HG03095 (cell line): ENCODE data around the gene ANO8.

ENCODE experiments used
- ATAC-seq: cut with Tn5 transposase; IDR thresholded peaks from one replicate; pipeline ENCODE4 v1.9.1; 2021; ENCODE audit warnings: moderate library complexity; ENCODE audit not compliant: unreplicated experiment

The ANO8 gene

GRCh38 chr19:17346109-17346671, 11.5 kb upstream of the ANO8 start:
- no peak for ATAC-seq

GRCh38 chr19:17341845-17342244, 7.2 kb upstream of the ANO8 start:
- no peak for ATAC-seq

- ATAC-seq: no peak
These were observed 6.7 kb upstream of the ANO8 start for GRCh38 chr19:17341386-17341785.

- no peak for ATAC-seq
These were observed 6.3 kb upstream of the ANO8 start for GRCh38 chr19:17340871-17341357.

- no peak for ATAC-seq
These were observed 5.7 kb upstream of the ANO8 start for GRCh38 chr19:17340302-17340870.

GRCh38 chr19:17339088-17339741, 4.6 kb upstream of the ANO8 start:
- ATAC-seq: no peak

GRCh38 chr19:17338433-17339078, 3.9 kb upstream of the ANO8 start:
- ATAC-seq: no peak

GRCh38 chr19:17337675-17338432, 3.2 kb upstream of the ANO8 start:
- no peak for ATAC-seq

- ATAC-seq: peak; percentile 53
These were observed 2.4 kb upstream of the ANO8 start, which contains the start of gene GTPBP3 for GRCh38 chr19:17336872-17337674. Gene GTPBP3 (plus strand): TSS chr19:17337553. CDS start chr19:17337612, 59 bp downstream.

GRCh38 chr19:17335575-17335974, 920 bp upstream of the ANO8 start:
- ATAC-seq: no peak

GRCh38 chr19:17333611-17334413, 843 bp downstream of the ANO8 start:
- no peak for ATAC-seq

- no peak for ATAC-seq
These were observed 1.7 kb downstream of the ANO8 start for GRCh38 chr19:17332677-17333581.

- ATAC-seq: no peak
These were observed 2.3 kb downstream of the ANO8 start for GRCh38 chr19:17332360-17332676.

GRCh38 chr19:17331045-17331558, 3.6 kb downstream of the ANO8 start:
- ATAC-seq: no peak

GRCh38 chr19:17330262-17331044, 4.2 kb downstream of the ANO8 start:
- no peak for ATAC-seq

GRCh38 chr19:17329366-17330261, 5.0 kb downstream of the ANO8 start:
- ATAC-seq: no peak
